ENCODE data around the gene EDEM2.

Gene EDEM2

GRCh38 chr20:35145141-35145564 lies 2.0 kb downstream of the EDEM2 start:
- no peak overlapping the region for H3K9ac ChIP-seq (ENCODE audit: low read length)
- peaks cover 10% of the 10 kb centered on the region; the same call in 1 of the 2 replicates for H3K79me2 ChIP-seq (ENCODE audit: low read length)
- DNase-seq: peak; percentile 54
- H4K20me1 ChIP-seq (ENCODE audit: insufficient read depth, low read length): no peaks in the 10 kb centered on the region
- 0 out of 2 replicates have a peak, but pooled peaks cover 4% of the 10 kb centered on the region for H3K4me1 ChIP-seq (ENCODE audit: low read length)
- no peaks in the 10 kb centered on the region for H3K9me2 ChIP-seq (replicated peaks; ENCODE audit: insufficient read depth, low read length)
- no peaks in the 10 kb centered on the region for H3K36me3 ChIP-seq (replicated peaks; ENCODE audit: insufficient read depth, low read length)
- H3K4me2 ChIP-seq (ENCODE audit: low read depth, low read length): no peak overlapping the region
- no peaks in the 10 kb centered on the region for H3K27me3 ChIP-seq (replicated peaks; ENCODE audit: insufficient read depth, low read length)
- TF ChIP-seq EZH2phosphoT487 (IDR thresholded peaks at IDR 0.05; ENCODE audit: low read length): no peak
- TF ChIP-seq, protein P1, sequence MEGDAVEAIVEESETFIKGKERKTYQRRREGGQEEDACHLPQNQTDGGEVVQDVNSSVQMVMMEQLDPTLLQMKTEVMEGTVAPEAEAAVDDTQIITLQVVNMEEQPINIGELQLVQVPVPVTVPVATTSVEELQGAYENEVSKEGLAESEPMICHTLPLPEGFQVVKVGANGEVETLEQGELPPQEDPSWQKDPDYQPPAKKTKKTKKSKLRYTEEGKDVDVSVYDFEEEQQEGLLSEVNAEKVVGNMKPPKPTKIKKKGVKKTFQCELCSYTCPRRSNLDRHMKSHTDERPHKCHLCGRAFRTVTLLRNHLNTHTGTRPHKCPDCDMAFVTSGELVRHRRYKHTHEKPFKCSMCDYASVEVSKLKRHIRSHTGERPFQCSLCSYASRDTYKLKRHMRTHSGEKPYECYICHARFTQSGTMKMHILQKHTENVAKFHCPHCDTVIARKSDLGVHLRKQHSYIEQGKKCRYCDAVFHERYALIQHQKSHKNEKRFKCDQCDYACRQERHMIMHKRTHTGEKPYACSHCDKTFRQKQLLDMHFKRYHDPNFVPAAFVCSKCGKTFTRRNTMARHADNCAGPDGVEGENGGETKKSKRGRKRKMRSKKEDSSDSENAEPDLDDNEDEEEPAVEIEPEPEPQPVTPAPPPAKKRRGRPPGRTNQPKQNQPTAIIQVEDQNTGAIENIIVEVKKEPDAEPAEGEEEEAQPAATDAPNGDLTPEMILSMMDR (IDR thresholded peaks at IDR 0.05; ENCODE audit: low read length): peak; percentile 62
- no peak for TF ChIP-seq EZH2 (optimal IDR thresholded peaks at IDR 0.05; ENCODE audit: low read depth, low read length)
- H3F3A ChIP-seq (ENCODE audit: insufficient read depth, low read length): peaks cover 4% of the 10 kb centered on the region; the same call in 1 of the 2 replicates
- H3K9me3 ChIP-seq (replicated peaks; ENCODE audit: insufficient read depth, low read length): no peaks in the 10 kb centered on the region
- no peak overlapping the region for H2AFZ ChIP-seq (ENCODE audit: low read length)
- H3K4me3 ChIP-seq (ENCODE audit: low read length): no peak overlapping the region
- H3K27ac ChIP-seq (ENCODE audit: low read length): no peak overlapping the region

GRCh38 chr20:35144694-35145093 lies 2.4 kb downstream of the EDEM2 start:
- TF ChIP-seq, protein P1 (IDR thresholded peaks at IDR 0.05; ENCODE audit: low read length): no peak
- no peak for TF ChIP-seq EZH2phosphoT487 (IDR thresholded peaks at IDR 0.05; ENCODE audit: low read length)
- TF ChIP-seq EZH2 (optimal IDR thresholded peaks at IDR 0.05; ENCODE audit: low read depth, low read length): no peak
- Histone ChIP-seq H3K9me3 (replicated peaks; ENCODE audit: insufficient read depth, low read length) (no peaks in the 10 kb centered on the region), H3K4me3 (ENCODE audit: low read length) (no peak overlapping the region), H2AFZ (ENCODE audit: low read length) (no peak overlapping the region), H3K27ac (ENCODE audit: low read length) (no peak overlapping the region), H4K20me1 (ENCODE audit: insufficient read depth, low read length) (no peaks in the 10 kb centered on the region), H3K9me2 (replicated peaks; ENCODE audit: insufficient read depth, low read length) (no peaks in the 10 kb centered on the region), H3K4me2 (ENCODE audit: low read depth, low read length) (no peak overlapping the region), H3K79me2 (ENCODE audit: low read length) (peaks cover 10% of the 10 kb centered on the region; the same call in 1 of the 2 replicates), H3K4me1 (ENCODE audit: low read length) (0 out of 2 replicates have a peak, but pooled peaks cover 4% of the 10 kb centered on the region), H3K9ac (ENCODE audit: low read length) (no peak overlapping the region), H3F3A (ENCODE audit: insufficient read depth, low read length) (peaks cover 4% of the 10 kb centered on the region; the same call in 1 of the 2 replicates), H3K27me3 (replicated peaks; ENCODE audit: insufficient read depth, low read length) (no peaks in the 10 kb centered on the region), H3K36me3 (replicated peaks; ENCODE audit: insufficient read depth, low read length) (no peaks in the 10 kb centered on the region)
- DNase-seq: no peak

GRCh38 chr20:35135867-35136586 lies 11.1 kb downstream of the EDEM2 start:
- Histone ChIP-seq H3K9ac (ENCODE audit: low read length) (no peak overlapping the region), H3K36me3 (replicated peaks; ENCODE audit: insufficient read depth, low read length) (no peaks in the 10 kb centered on the region), H3K79me2 (ENCODE audit: low read length) (no peaks in the 10 kb centered on the region), H3K27ac (ENCODE audit: low read length) (no peak overlapping the region), H3K9me2 (replicated peaks; ENCODE audit: insufficient read depth, low read length) (no peaks in the 10 kb centered on the region), H4K20me1 (ENCODE audit: insufficient read depth, low read length) (no peaks in the 10 kb centered on the region), H3K4me1 (ENCODE audit: low read length) (no peaks in the 10 kb centered on the region), H3K4me2 (ENCODE audit: low read depth, low read length) (no peak overlapping the region), H3K4me3 (ENCODE audit: low read length) (no peak overlapping the region), H3F3A (ENCODE audit: insufficient read depth, low read length) (no peaks in the 10 kb centered on the region), H2AFZ (ENCODE audit: low read length) (no peak overlapping the region), H3K9me3 (replicated peaks; ENCODE audit: insufficient read depth, low read length) (no peaks in the 10 kb centered on the region), H3K27me3 (replicated peaks; ENCODE audit: insufficient read depth, low read length) (no peaks in the 10 kb centered on the region)
- DNase-seq: no peak
- TF ChIP-seq EZH2phosphoT487 (IDR thresholded peaks at IDR 0.05; ENCODE audit: low read length) (no peak), EZH2 (optimal IDR thresholded peaks at IDR 0.05; ENCODE audit: low read depth, low read length) (no peak)
- TF ChIP-seq, protein P1 (IDR thresholded peaks at IDR 0.05; ENCODE audit: low read length): no peak
